Glomerular visceral epithelial cell (primary cell): Measurements from ENCODE around the gene RAD51B.
A peak's percentile ranks its signal among the peaks of the same experiment; 100 is the strongest.

ENCODE experiments used
- DNase-seq: peaks from one replicate; pipeline ENCODE4 v3.0.0-alpha.2; 2016; ENCODE audit errors: extremely low spot score

Gene RAD51B

GRCh38 chr14:68377459-68377858, 557.9 kb downstream of the RAD51B start:
- DNase-seq, result no peak

GRCh38 chr14:68379510-68380328, 560.1 kb downstream of the RAD51B start:
- no peak for DNase-seq

DNA sequence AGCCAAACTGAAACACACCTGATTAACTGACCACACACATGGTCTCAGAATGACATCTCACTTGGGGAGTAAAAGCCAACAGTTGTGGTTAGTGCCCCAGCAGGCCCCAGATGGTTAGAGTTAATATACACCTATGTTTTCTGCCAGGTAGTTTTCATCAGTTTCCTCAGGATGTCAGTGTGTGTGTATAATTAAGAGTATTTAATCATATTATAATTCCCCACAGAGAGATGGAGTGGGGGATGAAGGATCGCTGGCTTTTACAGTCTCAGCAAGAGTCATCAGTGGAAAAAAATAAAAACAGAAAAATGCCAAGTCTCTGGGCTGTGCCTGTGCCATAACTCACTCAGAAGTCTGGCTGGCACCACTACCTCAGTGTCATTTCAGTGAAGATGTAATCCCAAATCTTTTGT, 560.8 kb downstream of the RAD51B start:
- DNase-seq, result peak; percentile 24

GRCh38 chr14:68384335-68384734, 564.8 kb downstream of the RAD51B start:
- no peak for DNase-seq

DNA sequence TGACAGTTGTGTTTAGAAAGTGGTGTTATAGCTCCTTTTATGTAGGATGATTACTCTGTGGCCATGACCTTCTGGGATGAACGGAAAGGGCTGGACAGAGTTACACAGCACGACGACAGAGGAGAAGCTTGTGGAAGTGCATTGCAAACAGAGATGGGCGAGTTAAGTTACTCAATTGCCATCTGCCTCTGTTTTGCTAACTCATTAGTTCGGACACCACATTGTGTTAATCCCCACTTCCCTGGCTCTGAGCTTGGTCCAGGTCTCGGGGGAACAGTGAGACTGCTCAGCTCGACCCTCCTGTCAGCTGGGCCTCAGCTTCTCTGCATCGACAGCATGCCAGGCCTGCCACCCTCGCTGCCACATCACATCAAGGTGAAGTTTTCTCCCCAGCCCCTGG, 565.3 kb downstream of the RAD51B start:
- DNase-seq, result no peak

- no peak for DNase-seq
These were observed 566.9 kb downstream of the RAD51B start for GRCh38 chr14:68386446-68386845.

GRCh38 chr14:68386950-68387779, 567.6 kb downstream of the RAD51B start:
- peak; percentile 14 for DNase-seq

- DNase-seq, result no peak
These were observed 570.4 kb downstream of the RAD51B start for GRCh38 chr14:68389943-68390342.

DNA sequence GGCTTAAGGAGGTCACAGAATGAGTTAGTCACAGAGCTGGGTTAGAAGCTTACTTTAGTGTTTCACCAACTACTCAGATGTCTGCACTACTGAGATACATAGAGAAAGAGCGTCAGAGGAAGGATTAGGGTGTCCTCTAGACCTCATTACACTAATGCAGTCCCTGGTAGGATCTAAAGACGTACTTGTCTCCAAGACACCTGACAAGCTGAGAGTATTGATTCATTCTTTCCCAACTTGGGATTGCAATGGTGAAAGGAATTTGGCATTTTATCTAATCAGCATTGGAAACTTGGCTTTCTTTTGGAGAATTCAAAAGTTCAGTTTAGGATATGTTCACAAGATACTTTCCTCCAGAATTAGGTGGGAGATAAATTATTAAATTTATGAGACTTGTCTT, 571.2 kb downstream of the RAD51B start:
- no peak for DNase-seq

- no peak for DNase-seq
These were observed 571.9 kb downstream of the RAD51B start for GRCh38 chr14:68391311-68392014.

DNA sequence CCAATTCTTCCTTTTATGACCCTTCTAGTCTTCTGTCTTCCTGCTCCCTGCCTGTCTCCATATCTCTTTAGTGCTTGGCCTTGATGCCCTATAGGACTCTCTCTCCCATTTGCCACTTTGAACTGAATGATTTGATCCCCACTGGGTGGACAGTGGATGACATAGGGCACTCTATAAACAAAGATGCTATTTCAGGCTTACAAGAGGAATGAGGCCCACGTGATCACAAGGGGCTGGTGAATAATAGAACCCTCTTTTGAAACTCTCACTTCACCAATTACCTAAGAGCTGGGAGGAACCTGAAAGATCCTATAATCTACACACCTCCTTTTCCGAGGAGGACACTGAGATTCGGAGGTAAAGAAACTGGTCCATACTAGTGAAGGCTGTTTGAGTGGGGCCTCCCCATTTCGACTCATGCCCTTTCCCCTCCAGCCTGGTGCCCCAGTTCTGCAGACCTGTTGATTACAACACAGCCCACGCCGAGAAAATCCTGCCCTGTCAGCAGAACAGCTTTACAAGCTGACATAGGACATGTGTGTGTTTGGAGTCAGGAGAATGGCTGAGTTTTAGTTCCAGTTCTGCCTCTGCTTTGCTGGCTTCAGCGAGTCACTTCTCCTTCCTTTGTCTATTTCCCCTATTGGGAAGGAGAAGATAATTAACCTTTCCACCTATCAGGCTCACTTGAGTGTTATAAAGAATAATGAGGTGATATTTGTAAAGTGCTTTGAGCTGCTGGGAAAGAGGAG, 573.0 kb downstream of the RAD51B start:
- DNase-seq, result no peak

DNA sequence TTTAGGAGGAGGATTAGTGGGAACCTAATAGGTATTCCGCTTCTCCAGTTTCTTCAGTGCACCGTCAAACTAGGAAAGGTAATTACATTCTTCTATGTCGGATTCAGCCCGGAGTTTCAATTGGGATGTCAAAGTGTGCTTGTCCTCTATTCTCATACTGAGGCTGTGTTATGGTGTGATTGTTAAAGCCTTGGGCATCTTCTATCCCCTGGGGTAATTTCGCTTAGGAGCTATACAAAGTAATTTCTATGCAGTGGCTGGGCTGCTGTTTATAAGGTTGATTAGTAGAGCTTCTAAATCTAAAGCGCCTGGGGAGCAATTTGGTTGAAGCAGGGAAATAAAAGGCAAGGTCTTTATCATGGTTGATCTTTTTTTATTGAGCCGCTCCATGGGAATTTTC, 573.7 kb downstream of the RAD51B start:
- DNase-seq, result no peak

DNA sequence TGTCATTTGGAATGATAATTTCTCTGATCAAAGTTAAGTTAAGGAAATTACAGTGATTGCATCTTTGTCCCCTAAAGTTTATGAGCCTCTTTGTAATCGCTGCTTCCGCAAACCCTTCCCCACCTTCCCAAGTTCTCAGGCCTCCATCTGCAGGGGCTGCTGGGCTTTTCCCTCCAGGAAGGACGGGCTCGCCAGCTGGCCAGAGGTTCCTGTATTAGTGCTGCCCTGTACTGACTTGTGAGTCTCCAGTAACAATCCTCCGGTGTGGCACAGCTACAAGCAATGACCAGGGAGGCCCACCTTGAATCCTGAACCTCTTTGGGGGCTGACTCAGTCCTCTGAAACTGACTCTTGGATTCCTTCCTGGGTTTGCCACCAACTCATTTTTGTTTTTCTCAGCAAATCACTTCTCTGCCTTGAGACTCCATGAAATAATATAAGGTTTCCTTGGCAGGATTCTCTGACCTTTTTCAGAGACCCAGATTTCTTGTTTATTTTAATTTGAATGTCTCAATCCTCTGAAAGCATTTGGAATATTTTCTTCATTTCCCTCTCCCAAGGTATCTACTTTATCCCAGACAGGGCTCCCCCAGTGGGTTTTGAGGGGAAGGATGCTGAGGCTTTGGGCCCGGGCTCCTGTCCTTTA, 574.7 kb downstream of the RAD51B start:
- no peak for DNase-seq

DNA sequence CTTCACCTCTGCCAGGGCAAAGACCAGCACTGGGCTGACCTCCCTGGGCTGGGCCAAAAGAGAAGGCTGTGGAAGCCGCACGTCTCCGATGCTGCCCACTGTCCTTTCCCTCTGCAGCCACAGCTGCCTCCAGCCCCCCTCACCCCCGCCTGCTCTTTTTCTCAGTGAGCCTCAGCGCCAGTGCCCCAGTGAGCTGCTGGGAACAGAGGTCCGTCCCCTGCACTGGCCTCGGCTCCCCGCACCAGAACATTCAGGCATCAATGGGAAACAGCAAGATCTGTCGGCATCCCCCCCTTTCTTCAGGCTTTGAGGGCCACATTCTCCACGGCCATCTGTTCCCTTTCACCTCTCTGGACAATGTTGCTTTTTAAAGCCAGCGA, 575.2 kb downstream of the RAD51B start:
- DNase-seq, result no peak

- DNase-seq, result no peak
These were observed 576.0 kb downstream of the RAD51B start for GRCh38 chr14:68395604-68396003.

GRCh38 chr14:68396461-68396860, 576.9 kb downstream of the RAD51B start:
- DNase-seq, result no peak

GRCh38 chr14:68397371-68397811, 577.8 kb downstream of the RAD51B start:
- no peak for DNase-seq

GRCh38 chr14:68397822-68398221, 578.2 kb downstream of the RAD51B start:
- DNase-seq, result no peak

GRCh38 chr14:68398370-68398769, 578.8 kb downstream of the RAD51B start:
- no peak for DNase-seq

DNA sequence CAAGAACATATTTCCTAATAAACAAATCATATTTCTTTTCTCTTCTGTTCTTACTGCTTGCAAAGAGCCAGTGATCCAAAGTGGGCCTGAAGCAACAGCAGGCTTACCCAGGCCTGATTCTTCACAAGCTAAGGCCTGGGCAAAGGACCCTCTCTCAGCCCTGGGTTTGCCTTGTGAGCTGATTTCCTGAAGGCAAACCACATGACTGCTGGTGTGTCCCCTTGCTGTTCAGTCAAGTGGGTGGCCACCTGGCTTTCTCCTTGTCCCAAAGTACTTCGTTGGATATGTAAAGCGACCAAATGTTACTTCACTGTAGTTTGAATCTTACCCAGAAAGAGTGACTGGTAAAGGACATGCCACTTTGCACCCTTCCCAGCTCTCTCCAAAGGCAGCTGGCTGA, 580.4 kb downstream of the RAD51B start:
- no peak for DNase-seq

DNA sequence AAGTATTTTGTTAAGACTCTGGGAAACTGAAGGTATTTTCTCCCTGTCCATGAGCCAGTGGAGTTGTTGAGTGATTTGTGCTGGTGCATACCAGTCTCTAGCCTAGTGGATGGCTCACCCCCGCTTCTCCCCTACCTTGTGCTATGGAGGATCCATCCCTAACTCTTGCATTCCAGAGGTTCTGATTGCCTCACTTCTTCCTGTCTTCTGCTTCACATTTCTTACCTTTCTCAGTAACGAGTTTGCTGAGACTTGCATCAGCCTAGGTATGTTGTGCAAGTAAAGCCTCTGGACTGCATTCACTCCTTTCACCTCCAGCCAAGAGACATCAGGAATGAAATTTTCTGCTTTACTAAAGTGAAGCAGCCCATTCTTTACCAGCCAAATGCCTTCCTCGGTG, 581.7 kb downstream of the RAD51B start:
- no peak for DNase-seq
